NCI-H524 treated with DMSO at 0.1 percent for 48 hours (cell line): ENCODE data around the gene IDUA.
"Not testable (repeated sequence)": the region's sequence is repeated elsewhere in the genome, so short reads cannot be mapped to it uniquely, and the experiment has no call there.

Source experiments
- DNase-seq: peaks from one replicate; lab custom pipeline; 2025; lab: John Stamatoyannopoulos, UW

IDUA gene

GRCh38 chr4:986879-987623 lies at the start of gene IDUA:
TSS of gene IDUA (plus strand) at chr4:987044. CDS start at chr4:987085, 41 bp downstream.
- no peak for DNase-seq

- DNase-seq = not testable (repeated sequence)
Measured at GRCh38 chr4:939508-939907, 47.3 kb upstream of the IDUA start.

DNA sequence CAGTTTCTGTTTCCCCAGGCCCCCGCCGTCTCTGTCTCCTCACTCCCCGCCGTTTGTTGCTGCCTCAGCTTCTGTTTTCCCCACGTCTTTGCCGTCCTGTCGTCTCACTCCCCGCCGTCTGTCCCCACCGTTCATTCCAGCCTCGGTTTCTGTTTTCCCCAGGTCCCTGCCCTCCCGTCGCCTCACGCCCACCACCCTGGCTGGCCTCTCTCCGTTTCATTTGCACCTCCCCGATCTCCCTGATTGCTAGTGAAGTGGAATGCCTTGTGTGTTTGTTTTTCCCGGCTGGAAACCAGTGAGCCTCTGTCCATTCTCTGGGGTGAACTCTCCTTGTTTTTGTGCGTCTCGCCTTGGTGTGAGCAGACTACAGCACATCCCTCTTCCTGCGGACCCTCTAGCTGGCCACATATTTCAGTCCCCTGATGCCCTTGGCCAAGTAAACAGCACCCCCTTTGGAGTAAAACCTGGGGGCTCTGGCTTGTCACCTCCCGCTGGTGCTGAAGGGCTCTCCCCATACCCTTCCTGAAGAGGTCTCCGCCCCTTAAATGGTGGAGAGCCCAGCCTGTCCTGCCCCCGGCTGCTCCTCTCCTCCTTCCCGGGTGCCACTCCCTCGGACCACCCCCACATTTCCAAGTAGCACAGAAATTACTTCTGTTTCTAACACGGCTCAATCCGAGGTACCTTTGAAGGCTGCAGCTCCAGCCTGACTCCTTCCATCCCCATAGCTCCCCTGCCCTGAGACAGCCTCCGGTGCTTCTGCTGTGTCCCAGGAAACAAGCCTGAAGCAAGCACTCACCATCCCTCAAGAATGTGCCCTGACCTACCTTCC lies 41.4 kb upstream of the IDUA start:
- DNase-seq = no peak

DNA sequence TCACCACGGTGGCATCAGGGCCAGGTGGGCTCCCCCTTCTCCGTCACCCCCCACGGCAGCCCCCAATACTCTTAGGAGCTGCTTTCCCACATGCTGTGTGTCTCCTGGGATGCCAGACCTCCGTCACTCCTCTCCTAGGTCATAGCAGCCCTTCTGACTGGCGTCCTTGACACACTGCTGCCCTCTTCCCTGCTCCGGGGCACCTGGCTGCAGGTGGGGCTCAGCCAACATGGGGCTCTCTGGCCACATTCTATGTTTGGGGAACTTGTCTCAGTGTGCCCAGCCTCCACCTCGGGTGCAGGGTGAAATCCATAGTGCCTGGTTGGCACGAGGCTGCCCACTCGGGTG lies 40.8 kb upstream of the IDUA start:
- DNase-seq = no peak

GRCh38 chr4:946517-947471 lies 40.0 kb upstream of the IDUA start:
- DNase-seq = no peak

DNA sequence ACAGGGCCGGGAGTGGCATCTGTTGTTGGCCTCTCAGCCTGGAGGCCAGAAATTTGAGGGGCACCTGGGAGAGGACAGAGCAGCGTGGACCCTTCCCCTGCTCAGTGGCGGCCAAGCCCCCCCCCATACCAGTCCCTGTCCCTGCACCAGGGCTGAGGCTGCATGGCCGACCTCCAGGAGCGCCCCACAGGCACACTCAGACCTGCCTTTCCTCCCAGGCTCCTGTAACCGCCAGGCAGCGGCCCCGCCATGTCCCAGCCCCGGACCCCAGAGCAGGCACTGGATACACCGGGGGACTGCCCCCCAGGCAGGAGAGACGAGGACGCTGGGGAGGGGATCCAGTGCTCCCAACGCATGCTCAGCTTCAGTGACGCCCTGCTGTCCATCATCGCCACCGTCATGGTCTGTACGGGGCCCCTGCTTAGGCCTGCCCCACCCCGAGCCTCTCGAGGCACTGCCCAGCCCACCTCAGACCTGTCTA lies 39.3 kb upstream of the IDUA start:
- DNase-seq = no peak

GRCh38 chr4:948101-948935 lies 38.5 kb upstream of the IDUA start:
- DNase-seq = no peak

DNA sequence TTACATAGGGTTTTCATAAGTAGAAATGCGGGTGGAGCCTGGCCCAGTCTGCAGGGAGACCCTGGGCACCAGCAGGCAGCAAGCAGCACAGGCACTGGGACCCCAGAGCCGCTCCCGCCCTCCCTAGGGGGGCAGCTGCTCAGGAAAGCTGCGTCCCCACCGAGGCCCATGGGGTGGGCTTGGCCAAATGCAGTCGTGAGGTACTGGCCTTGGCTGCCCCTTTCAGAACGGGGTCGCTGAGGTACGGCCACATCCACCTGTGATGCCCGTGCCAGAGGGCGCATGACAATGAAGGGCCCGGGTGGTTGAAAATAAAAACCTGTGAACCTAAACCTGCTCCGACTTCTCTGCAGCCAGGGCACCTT lies 37.9 kb upstream of the IDUA start:
- DNase-seq = no peak

DNA sequence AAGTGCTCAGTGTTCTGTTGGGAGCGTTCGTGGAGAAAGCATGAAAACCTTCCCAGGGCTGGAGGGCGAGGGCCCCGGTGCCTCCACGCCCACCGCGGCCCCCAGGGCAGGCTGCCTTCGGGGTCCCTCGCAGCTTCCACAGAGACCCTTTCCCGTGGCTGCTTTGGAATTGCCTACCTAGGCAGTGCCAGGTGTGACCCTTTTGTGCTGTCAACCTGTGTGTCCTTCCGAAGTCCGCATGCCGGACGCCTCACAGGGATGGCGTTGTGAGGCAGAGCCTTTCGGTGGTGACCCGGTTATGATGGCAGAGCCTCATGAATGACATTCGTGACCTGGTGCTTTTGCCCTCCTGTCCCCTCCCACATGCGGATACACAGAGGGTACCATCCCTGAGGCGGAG lies 37.2 kb upstream of the IDUA start:
- DNase-seq = no peak

GRCh38 chr4:950136-951020 lies 36.5 kb upstream of the IDUA start:
- DNase-seq = no peak

- DNase-seq = no peak
Measured at GRCh38 chr4:951186-951585, 35.7 kb upstream of the IDUA start.

DNA sequence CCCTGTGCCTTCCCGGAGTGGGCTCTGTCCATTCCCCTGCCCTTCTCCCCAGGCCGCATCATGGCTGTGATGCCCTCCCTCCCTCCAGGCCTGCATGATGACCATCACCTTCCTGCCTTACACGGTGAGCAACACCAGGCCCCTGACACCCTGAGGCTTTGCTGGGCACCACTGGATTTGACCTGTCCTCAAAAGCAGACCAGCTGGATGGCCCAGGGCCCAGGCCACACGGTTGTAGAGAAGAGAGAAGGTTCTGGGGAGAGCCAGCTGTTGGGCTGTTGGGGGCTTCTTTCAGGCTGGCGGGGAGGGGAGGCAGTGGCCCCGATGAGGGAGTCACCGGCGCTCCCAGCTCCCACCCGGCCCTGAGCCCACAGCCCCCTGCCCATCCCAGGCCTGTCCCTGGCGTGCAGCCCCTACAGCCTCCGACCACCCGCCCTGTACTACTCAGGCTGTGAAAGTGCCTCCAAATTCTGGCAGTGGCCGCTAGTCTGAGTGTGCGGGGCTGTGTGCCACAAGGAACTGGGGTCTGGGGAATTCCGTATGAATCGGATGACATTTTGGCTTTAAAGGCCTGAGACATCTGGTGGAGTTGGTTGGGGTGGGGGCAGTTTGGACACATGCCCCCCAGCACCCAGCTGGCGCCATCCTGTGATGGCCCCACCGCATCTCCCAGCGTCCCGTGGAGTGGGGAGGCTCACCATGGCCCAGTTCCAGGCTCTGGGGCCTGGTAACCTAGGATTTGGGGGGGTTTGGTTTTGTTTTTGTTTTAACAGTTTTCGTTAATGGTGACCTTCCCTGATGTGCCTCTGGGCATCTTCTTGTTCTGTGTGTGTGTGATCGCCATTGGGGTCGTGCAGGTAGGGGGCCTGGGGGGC lies 35.0 kb upstream of the IDUA start:
- DNase-seq = no peak

GRCh38 chr4:952881-953573 lies 33.8 kb upstream of the IDUA start:
- no peak for DNase-seq

DNA sequence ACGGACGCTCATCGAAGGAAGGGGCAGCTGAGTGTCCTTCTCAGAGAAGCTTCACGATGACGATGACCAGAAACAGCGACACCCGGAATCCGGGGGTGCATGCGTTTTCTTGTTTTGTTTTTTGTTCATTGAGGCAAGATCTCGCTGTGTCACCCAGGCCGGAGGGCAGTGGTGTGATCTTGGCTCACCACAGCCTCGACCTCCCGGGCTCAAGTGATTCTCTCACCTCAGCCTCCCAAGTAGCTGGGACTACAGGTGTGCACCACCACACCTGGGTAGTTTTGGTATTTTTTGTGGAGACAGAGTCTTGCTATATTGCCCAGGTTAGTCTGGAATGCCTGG lies 33.3 kb upstream of the IDUA start:
- DNase-seq = no peak

GRCh38 chr4:954211-955020 lies 32.4 kb upstream of the IDUA start:
- DNase-seq = no peak

GRCh38 chr4:955161-955921 lies 31.5 kb upstream of the IDUA start:
- DNase-seq = no peak

- DNase-seq = no peak
Measured at GRCh38 chr4:955931-956381, 30.9 kb upstream of the IDUA start.
